ENCODE data around the gene RASGEF1B.
"Not testable (repeated sequence)": the region's sequence is repeated elsewhere in the genome, so short reads cannot be mapped to it uniquely, and the experiment has no call there.

The RASGEF1B gene

DNA sequence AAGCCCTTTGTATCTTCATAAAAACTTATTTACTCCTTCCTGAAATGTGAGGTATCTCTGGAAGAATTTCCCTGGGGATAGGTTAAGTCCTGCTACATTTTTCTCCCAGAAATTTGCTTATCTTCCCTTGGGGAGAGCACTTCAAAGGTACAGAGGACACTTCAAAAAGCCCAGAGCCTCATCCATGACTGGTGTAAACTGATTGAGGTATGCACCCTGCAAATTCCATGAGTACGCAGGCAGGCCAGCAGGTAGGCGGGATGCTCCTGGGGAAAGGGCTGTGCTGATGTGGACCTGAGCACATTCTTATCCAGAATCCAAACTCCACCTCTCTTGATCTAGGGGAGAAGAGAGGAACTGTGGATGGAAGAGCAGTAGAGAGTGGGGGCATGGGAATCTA, 26.3 kb upstream of the RASGEF1B start:
- no peak for DNase-seq

- DNase-seq, result no peak
Measured at GRCh38 chr4:81495345-81495744, 23.6 kb upstream of the RASGEF1B start.

GRCh38 chr4:81494031-81494431, 22.3 kb upstream of the RASGEF1B start:
- DNase-seq, result no peak

GRCh38 chr4:81492606-81493230, 21.0 kb upstream of the RASGEF1B start:
- DNase-seq, result no peak

DNA sequence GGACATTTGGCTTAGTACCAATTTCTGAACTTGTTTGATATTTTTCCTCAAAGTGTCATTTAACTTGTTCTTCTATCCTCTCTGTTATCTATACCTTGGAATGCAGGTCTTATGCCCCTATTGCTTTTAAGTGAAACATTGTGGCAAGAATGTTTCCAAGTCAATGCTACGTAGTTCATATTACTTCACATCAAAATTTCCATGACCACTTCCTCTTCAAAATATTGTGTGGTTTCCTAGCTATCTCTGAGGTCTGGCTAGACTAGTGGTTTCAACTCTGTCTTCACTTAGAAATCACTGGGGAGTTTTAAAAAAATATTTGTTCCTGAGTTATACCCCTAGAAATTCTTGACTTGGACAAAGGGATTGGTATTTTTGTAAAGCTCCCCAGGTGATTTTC, 20.2 kb upstream of the RASGEF1B start:
- DNase-seq, result no peak

DNA sequence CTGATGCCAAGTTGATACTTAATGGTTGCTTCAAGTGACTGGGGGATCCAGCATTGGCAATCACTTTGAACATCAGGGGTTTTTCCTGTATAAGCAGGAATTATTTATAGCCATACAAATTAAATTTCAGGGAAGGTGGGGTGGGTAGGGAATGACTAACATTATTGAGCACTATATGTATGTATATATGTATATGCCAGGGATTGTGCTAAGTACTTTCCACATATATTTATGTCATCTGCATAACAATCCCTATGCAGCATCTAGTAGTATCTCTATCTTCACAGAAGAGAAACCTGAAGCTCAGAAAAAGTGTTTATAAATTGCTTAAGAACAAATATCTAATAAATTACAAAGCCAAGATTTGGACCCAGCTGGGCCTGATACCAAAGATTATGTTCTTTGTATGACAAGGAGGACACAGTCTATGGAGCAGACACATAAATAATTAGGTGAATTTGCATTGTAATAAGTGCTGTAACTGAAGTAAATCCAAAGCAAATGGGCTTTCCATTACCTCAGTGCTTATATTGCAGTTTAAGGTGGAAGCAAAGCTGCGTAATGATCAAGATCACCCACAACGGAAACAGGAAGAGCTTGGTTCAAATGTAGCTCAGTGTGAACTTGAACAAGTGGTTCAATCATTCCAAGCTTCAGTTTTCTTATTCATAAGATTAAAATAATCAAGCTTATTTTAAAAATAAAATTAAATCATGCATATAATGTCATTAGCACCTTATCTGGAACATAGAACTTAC, 18.9 kb upstream of the RASGEF1B start:
- no peak for DNase-seq

GRCh38 chr4:81486502-81486901, 14.8 kb upstream of the RASGEF1B start:
- DNase-seq, result no peak

DNA sequence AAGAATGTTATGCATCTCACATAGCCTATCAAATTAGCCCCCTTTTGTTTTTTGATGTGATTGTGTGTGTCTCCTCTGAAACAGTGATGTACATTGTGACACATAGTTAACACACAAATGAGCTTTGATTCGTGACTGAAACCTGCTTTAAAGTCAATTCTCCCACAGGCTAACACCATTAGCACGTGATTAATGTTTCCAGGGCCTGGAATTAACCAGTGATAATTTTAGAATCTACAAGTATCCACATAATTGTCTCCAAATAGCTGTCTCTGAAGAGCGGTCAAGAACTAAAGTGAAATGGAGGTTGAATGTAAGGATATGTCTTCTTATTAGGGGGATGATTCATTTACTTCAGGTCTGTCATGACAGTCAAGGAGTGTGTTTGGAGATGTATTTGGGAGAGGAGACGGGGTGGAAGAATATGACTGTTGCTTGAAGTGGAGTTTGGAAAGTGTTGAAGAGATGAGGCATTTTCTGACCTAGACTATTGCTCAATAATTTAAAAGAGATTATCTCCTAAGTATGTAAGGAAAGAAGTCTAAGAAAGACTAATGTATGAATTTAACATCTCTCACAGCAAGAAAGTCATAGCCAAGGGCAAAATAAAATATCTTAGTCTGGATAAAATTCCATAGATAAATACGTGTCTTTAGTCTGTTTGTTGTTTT, 13.7 kb upstream of the RASGEF1B start:
- DNase-seq, result no peak

- no peak for DNase-seq
Measured at GRCh38 chr4:81482326-81482725, 10.6 kb upstream of the RASGEF1B start.

GRCh38 chr4:81481151-81481550, 9.4 kb upstream of the RASGEF1B start:
- no peak for DNase-seq

GRCh38 chr4:81479573-81479972, 7.9 kb upstream of the RASGEF1B start:
- not testable (repeated sequence) for DNase-seq

- DNase-seq, result not testable (repeated sequence)
Measured at GRCh38 chr4:81473331-81474265, 1.9 kb upstream of the RASGEF1B start.

- DNase-seq, result peak; percentile 67
Measured at GRCh38 chr4:81472281-81473182, 825 bp upstream of the RASGEF1B start.

DNA sequence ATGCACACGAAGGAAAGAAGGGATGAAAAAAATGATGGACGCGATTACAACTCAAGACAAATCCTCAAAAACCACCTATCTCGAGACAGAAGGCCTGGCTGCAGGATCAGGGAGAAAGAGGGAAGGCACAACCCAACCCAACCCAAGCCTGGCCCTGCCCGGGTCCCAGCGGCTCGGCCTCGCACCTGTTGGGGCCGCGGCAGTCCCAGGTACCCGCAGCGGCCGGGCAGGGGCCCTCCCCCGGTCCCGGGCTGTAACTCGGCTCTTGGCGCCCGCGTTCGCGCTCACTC, 464 bp downstream of the RASGEF1B start:
- DNase-seq, result no peak

DNA sequence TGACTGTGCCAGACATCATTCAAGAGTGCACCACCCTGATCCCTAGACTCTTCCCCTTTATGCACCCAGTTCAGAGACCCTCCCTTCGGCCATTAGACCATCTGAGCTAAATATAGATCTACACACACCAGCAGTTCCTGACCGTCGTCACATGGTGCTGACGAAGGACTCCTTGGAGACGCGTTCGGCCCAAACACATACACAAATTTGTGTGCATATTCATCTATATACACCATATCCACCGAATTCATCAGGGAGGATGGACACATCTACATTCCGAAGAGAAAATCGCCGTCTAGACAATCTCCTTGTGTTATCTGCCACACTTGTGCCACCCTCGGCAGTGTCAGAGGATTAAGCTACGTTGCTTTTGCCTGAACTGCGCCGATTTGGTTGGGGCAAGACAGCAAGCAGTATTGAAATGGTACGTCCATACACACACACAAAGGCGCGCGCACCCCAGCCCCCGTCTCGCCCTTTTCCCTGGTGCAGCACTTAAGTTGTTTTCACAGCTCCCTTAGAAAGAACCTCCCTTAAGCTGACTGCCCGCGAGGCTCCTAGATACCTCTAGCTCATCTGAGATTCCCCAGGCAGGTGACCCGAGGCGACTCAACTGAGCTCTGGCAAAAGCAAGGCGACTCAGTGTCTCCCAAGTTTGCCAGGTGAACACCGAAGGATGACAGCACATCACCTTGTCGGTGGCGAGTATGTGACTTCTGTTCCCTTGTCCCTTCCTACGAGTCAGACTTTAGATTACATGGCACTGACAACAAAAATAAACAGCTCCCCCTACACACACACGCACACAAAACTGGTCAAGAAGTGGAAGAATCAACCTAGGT, 1.0 kb downstream of the RASGEF1B start:
- DNase-seq, result no peak

- DNase-seq, result no peak
Measured at GRCh38 chr4:81469781-81470455, 1.8 kb downstream of the RASGEF1B start.

GRCh38 chr4:81468678-81469077, 3.0 kb downstream of the RASGEF1B start:
- DNase-seq, result no peak

- no peak for DNase-seq
Measured at GRCh38 chr4:81467672-81467964, 4.1 kb downstream of the RASGEF1B start.

- peak; percentile 68 for DNase-seq
Measured at GRCh38 chr4:81466841-81467671, 4.7 kb downstream of the RASGEF1B start.
